Fibroblast of skin of back (primary cell): ENCODE data around the gene SPATA24.
A peak's percentile ranks its signal among the peaks of the same experiment; 100 is the strongest.
"Not testable (repeated sequence)": the region's sequence is repeated elsewhere in the genome, so short reads cannot be mapped to it uniquely, and the experiment has no call there.

Source experiments
- DNase-seq: peaks from one replicate; pipeline ENCODE4 v3.0.0-alpha.2; 2013

SPATA24 gene

DNA sequence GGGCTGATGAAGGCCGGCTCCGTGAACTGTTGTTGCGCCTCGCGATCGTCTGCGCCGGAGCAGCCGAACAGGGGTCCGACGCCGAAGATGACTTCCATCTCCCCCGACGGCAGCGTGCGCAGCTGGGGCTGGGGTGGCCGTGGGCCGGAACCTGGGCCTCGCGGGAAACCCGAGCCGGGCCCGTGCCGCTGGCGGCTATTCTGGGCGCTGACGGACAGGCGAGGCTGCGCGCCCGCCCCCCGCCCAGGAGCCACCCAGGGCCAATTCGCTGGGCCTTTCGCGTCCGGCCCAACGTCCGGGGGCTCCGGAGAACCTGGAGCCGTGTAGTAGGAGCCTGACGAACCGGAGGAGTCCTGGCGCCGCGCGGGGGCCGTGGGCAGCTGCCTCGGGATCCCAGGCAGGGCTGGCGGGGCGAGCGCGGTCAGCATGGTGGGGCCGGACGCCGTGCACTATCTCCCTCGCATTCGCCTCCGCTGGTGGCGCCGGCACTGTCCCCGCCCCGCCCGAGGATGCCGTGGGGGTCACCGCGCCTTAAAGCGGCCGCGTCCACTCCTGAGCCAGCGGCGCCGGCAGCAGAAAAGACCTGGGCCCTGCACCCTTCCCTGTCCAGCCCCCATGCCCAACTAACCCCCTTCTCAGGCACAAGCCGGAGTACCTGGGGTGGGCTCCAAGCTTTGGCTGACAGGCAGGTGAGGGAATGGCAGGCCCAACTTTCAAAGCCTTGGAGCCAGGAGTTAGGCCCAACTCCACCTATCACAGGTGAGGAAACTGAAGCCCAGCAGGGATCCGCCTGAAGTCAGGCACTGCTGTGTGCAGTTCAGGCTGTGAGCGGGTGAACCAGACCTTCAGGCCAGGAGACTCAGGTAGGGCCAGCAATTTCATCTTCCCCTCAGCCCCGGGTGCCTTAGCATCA is 9.0 kb downstream of the SPATA24 start, which contains the start of gene PROB1:
Gene PROB1, minus strand, starts transcription at position 451 of the 913 bp plus-strand sequence. Its CDS starts 23 bp downstream, at position 428.
- DNase-seq, result no peak

- no peak for DNase-seq
Measured at GRCh38 chr5:139394123-139394653, 9.7 kb downstream of the SPATA24 start.

GRCh38 chr5:139393497-139394122 is 10.3 kb downstream of the SPATA24 start:
- DNase-seq, result no peak

DNA sequence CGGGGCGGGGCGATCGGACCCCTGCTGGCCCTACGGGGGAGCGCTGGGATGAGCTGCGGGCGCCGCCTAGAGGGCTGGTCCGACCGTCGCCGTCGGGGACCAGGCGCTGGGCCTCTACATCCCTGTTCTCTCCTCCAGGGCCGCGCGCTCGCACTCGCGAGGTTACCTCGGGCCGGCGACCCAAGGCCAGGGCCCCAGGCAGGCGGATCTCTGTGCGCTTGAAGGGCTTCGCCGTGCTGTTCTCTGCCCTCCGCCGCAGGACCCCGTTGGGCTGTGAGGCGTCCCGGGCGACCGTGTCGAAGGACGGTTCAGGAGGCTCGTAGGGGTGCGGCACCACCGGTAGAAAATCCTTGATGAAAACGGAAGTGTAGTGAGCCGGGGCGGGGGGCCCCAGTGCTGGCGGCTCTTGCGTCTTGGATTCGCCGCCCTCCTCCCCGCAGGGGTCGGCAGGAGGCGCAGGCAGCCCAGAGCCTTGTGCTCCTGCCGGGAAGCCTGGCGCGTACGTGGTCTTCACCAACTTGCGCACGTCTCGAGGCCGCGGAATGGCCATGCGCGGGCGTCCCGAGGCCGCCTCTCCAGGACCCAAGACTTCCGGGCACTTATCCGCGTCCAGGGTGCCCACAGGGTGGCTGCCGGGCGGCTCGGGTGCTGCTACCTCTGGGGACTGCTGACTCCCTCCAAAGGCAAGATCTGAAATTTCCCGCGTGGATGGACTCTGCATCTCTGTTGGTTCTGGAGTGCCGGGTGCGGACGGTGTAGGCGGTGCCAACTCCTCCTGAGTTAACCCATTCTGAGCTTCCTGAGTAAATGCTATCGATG is 11.0 kb downstream of the SPATA24 start:
- DNase-seq, result peak; percentile 64

DNA sequence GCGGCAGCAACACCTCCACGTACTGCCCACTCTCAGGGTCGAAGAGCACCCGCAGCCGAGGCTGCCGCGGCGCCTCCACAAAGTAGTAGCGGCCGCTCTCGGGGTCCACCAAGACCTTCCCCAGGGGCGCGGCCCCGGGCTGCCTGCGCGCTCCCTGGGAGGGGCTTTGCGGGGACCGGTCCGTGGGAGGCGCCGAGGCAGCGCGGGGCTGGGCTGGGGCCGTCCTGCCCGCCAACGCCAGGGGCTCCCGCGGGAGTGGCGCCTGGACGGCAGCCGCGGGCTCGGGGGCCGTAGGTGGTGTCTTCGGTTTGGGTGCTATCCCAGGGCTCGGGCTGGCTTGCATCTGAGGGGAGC is 11.6 kb downstream of the SPATA24 start:
- DNase-seq, result no peak

DNA sequence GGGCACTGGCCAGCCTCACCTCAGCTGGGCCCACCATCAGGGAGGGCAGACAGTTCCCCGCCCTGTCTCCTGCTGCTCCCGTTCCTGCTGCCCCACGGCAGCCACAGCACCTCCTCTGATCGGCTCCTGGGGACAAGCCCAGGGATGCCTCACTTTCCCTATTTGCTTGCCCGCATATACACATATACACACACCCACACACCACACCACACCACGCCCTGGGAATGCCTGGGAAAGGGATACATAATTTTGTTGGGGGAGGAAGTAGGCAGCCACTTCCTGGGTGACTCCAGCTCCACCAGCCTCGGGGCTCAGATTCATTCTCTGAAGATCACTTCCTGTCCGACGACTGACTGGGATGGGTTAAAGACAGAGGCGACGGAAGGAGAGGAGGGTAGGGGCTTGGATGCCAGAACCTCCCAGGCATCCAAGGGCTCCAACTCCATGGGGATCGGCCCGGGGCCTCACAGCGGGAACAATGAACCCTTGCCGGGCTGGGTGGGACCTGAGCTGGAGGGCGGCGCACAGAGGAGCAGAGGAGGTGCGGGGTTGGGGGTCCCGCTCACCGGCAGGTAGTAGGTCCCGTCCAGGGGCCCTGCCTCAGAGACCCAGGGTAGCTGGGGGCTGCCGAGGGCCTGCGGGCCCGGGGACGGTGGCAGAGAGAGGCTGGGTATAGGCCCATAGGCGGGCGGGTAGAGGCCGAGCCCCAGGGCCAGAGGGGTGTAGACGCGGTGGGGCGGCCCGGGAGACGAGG is 12.1 kb downstream of the SPATA24 start:
- peak; percentile 58 for DNase-seq

DNA sequence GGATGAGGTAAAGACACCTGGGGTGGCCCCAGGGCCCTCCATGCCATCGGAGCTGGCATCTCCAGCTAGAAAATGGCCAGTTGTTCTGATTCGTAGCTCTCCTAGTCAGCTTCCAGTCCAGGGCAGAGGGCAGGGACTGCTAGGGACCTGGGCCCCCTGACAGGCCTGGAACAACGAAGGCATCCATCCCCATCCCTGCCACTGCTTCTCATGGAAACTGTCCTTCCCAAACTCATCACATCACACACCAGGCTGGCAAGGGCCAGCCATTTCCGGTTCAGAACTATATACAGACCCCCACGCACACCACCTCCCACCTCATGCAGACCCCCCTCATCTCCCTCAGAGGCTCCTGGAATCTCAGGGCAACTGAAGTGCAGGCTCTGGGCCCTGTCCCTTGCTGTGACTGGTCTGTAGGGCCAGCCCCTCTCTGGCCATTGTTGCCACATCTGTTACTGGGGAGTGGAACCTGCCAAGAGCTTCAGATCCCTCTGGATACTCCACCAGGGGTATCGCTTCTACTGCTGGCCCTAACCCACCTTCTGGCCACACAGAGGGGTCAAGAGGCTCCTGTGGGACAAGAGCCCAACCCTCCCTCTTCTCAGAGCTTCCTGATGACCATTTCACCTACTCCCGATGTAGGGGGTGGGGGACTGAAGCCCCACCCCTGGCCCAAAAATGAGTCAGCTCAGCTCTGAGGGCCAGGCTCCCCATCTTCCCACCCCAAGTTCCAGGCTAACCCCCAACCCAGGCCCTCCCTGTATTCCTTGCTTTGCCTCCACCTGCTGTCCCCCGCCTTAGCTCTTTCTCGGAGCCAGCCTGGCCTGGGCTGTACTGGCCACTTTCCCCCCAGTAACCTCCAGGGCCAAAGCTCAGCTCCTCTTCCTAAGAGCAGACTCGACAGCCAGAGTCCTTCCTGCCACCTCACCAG is 13.0 kb downstream of the SPATA24 start:
- no peak for DNase-seq

DNA sequence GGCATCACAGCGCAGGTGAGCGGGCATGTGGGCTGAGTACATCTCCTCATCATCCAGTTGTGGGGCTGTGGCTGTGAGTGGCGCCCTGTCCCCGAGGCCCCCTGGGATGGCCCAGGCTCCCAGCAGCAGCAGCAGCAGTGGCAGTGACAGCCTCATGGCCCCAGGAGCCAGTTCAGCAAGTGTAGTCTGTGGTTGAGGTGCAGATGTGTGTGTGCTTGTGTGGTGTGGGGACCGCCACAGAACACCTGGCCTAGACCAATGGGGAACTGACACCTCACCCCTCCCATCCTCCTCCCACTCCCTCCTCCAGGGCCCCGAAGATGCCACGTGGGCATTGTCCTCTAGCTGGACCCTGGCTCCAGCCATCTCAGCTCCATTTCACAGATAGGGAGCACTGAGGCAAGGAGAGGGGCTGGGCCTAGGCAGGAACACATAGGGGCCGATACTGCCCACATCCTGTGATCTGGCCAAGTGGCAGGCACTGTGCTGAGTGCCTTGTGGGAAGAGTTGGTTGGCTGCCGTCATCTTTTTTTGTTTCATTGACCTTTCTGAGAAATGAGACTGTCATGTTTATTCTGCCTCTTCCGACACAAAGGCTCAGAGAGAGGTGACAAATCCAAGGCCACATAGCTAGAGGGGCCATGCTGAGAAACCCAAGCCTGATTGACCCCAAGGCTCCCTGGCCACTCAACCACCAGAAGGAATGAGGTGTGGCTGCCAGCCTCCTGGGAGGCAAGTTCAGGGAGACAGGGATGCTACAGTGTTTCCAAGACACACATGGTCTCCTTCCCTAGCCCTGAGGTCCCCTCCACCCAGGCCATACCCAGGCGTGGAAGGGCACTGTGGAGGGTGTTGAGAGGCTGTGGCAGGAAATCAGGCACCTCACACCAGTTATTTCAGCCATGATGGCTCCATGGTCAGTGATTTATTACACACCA is 13.9 kb downstream of the SPATA24 start, which contains the start of gene MZB1:
Gene MZB1, minus strand, starts transcription at position 213 of the 938 bp plus-strand sequence. Its CDS starts 57 bp downstream, at position 156.
- no peak for DNase-seq

DNA sequence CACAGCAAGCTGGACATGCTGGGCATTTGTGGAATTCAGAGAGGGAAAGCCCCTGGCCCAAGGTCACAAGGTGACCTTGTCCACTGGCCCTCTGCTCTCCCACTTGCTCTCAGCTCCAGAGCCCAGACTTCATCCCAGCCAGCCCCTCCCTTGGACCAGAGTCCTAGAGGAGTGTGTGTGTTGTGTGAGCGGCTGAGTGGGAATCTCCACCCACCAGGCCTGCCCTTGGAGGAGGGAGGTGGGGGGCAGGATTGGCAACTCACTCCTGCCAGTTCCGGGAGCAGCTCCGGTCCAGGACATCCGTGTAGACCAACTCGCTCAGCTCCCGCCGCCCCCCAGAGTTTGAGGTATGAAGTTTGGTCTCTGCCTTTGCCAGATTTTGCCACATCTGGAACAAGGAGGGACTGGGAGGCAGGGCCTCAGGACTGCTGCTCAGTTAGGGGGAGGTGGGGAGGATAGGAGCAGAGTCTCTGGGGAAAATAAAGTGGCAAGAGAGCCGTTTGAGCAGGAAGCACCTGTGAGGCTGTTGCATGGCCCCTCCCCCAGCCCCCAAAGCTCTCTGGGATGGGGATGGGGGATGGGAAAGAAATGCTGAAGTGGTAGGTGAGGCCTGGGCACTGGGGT is 15.6 kb downstream of the SPATA24 start:
- peak; percentile 31 for DNase-seq

DNA sequence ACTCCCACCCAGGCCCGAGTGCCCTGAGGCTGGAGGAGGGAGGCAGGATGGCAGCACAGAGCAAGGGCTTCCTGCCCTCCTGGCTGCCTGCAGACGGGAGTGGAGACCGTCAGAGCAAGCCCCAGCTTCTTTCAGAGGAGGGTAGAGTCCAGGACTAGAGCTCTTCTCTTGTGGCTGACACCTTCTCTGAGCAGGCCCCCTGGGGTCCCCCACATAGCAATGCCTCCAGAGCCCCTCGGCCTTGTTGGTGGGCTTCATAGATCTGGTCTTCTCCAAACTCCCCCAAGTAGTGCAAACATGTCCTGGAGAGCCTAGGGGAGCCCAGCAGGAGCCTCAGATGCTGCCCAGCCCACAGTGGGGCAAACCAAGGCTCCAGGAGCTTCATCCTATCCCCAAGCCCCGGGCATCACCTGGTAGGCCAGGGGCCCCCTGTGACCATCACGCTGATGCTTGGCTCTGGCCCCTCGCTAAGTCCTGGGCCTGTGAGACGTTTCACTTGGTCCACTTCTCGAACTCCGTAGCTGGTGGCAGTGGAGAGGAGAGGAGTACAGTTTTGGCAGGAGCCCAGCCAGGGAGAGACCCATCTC is 16.2 kb downstream of the SPATA24 start:
- no peak for DNase-seq

DNA sequence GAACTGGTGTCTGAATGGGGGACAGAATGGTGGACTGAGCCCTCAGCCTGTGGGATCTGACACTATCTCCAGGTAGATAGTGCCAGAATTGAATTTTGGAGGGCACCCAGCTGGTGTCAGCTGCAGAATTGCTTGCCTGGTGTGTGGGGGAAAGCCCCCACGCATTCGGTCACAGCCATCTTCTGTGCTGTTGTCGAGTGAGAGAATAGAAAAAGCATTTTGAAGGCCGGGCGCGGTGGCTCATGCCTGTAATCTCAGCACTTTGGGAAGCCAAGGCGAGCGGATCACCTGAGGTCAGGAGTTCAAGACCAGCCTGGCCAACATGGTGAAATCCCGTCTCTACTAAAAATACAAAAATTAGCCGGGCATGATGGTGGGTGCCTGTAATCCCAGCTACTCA is 16.9 kb downstream of the SPATA24 start:
- DNase-seq, result not testable (repeated sequence)

DNA sequence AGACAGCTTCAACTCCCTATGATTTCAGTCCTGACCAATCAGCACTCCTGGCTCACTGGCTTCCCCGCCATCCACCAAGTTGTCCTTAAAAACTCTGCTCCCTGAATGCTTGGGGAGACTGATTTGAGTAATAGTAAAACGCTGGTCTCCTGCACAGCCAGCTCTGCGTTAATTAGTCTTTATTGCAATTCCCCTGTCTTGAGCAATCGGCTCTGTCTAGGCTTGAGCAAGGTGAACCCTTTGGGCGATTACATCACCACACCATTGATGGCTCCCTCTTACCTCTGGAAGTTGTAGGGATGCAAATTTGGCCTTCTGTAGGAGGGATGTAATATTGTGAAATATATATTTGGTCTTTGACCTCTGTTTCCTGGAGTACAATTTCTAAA is 17.8 kb downstream of the SPATA24 start:
- no peak for DNase-seq

DNA sequence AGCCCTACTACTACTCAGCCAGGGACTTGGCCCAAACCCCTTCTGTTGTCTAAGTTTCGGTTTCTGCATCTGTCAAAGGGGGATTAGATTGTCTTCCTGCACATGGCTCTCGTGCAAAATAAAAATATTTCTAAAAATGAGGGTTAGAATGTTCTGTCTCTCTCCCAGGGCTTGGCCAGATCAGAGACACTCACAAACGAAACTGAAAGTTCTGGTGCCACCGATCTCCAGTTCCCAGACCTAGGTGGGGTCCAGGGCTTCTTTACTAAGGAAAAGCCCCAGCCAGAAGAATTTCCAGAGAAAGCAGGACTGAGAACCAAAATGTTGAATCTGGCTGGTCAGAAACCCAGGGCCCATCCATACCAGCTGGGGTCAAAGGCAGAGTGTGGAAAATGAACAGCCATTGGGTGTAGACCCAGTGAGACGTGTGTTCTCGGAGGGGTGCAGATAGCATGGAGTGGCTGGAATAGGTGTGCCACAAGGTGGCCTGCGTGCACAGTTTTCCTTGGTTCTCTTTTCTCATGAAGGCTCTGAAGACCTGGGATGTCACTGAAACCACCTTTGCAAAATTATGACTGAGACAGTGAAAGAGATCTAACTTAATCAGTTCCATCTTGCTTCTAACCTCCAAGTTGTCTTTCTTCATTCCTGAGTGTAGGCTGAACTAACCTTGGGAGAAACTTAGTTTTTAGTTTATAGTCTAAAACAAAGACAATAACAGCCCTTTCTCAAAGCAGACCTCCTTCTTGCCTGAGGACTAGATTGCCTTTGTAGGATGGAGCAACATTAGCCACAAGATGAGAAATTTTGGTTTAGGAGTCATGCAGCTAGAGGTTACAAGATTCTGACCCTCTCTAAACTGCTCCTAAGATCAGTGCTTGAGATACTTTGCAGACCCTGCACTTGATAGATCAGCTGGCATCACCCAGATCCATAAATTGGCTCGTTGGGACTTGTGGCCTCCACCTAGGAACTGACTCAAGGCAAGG is 18.5 kb downstream of the SPATA24 start:
- DNase-seq, result no peak

DNA sequence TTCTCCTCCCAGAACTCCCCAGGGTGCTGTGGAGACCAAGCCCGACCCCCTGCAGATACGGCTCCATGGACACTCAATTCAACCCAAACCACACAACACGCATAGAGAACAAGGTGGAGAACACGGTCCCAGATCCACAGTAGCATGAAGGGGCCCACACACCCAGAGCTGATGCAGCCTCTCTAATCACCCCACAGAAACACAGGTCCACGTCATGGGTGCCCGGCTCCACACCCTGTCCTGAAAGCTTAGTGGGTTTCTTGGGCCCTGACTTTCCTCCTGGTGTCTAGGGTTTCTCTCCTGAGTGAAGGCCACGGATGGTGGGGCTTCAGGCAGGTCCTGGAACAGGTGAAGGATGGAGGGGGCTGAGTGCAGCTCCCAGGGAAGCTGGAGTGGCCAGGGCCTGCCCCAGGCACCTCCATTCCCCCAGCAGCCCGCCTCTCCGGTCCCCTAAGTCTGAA is 19.3 kb downstream of the SPATA24 start:
- DNase-seq, result no peak

DNA sequence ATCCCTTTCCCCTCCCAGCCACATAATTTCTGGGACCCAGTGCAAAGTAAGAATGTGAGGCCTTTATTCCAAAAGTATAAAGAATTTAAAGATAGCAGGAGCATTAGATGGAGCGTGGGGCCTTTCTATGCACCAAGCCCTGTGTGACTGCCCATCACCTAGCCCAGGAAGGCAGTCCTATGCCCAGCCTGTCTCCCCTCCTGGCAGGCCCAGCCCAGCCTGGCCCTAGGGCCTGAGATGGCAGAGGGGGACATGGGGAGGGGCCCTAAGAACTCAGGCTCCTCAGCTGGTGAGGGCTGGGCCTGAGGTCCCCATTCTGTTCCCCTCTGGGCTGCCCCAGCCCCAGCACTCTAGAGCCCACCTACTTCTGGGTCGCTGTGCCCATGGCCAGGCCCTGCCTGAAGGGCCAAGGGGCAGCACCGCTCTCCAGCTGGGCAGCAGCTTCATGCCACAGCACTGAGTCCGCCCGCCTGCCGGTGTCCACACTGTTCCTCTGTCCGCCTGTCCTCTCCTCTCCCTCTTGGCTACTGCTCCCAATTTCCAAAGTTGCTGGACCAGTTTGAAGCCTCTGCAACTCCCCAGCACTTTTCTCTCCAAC is 19.8 kb downstream of the SPATA24 start:
- no peak for DNase-seq

DNA sequence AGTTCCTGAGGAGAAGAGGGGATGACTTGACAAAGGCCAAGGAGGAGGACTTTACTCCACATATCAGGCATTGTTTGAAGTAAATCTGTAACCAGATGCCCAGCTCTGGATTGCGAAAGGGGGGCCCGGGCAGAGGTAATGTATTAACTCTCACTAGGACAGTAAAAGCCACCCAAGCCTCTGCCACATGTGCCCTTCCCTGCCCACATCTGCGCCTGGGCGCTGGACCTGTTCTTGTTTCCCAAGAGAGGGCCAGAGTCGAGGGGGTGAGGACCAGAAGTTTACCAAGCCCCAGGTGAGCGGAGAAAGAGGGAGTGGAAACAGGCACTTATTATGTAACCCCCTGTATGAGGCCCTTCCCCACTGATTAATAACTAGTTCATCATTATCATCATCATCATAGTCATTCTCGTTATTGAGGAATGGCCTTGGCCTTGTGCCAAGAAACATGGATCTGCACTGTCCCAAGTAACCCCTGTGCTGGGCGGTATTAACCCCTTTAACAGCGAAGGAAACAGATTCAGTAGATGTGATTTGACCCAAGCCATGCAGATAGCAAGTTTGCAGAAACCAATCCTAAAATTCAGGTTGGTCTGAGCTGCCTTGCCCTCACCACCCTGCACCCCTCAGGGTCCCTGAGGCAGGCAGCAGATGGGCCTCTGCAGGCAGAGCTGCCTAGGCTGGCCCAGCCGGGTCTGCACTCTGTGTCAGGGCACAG is 20.5 kb downstream of the SPATA24 start, which contains the start of gene SLC23A1:
Gene SLC23A1, minus strand, starts transcription at position 23 of the 718 bp plus-strand sequence. CDS start 44 bp downstream, outside the sequence.
- no peak for DNase-seq
